Liver (tissue), 9 donors: ENCODE results near the gene DOK6. TPM values are rescaled to one million over a fixed set of nuclear protein-coding genes. Genes with fewer than 3 reads are reported as not detected.

Experiments
- DNase-seq: peaks from one replicate; pipeline ENCODE4 v3.0.0-alpha.2; 2017; ENCODE audit warnings: low spot score
- H3K27ac ChIP-seq, 2 donors: one replicate each; pipeline ENCODE4 v1.7.0; 2013; ENCODE audit warnings: inconsistent platforms in 2 of 2, low read length in 2 of 2, control low read depth in 1 of 2, low read depth in 1 of 2, mild to moderate bottlenecking in 1 of 2
- H3K27me3 ChIP-seq, 4 donors: one replicate each; pipeline versions ENCODE4 v1.6.1 to v1.7.0; 2013; ENCODE audit warnings: low read length in 3 of 4, inconsistent platforms in 1 of 4, mild to moderate bottlenecking in 1 of 4, moderate library complexity in 1 of 4; ENCODE audit not compliant: control insufficient read depth in 4 of 4, insufficient read depth in 4 of 4
- H3K36me3 ChIP-seq, 4 donors: one replicate each; pipeline versions ENCODE4 v1.6.1 to v1.7.0; 2013; ENCODE audit warnings: low read length in 3 of 4, mild to moderate bottlenecking in 3 of 4, low read depth in 1 of 4, moderate library complexity in 1 of 4; ENCODE audit not compliant: control insufficient read depth in 4 of 4, insufficient read depth in 3 of 4
- H3K4me1 ChIP-seq, 4 donors: one replicate each; pipeline versions ENCODE4 v1.6.1 to v1.7.0; 2013; ENCODE audit warnings: low read length in 3 of 4, mild to moderate bottlenecking in 3 of 4, moderate library complexity in 1 of 4; ENCODE audit not compliant: control insufficient read depth in 4 of 4, insufficient read depth in 4 of 4
- H3K4me3 ChIP-seq, 3 donors: one replicate each; pipeline versions ENCODE4 v1.6.1 to v1.7.0; 2013; ENCODE audit warnings: low read length in 3 of 3, control low read depth in 1 of 3, low read depth in 1 of 3, mild to moderate bottlenecking in 1 of 3
- H3K9ac ChIP-seq, 2 donors: one replicate each; pipeline ENCODE4 v1.7.0; 2013; ENCODE audit warnings: low read length in 2 of 2, mild to moderate bottlenecking in 2 of 2, moderate library complexity in 2 of 2, control low read depth in 1 of 2, low read depth in 1 of 2
- H3K9me3 ChIP-seq, 4 donors: one replicate each; pipeline versions ENCODE4 v1.6.1 to v1.7.0; 2013; ENCODE audit warnings: low read length in 3 of 4; ENCODE audit not compliant: control insufficient read depth in 4 of 4
- EGR1 ChIP-seq, 2 donors: IDR thresholded peaks; 2 replicates each; pipeline ENCODE4 v1.6.1; 2016 to 2018; ENCODE audit warnings: antibody characterized with exemption in 2 of 2, low read depth in 2 of 2
- FOXA1 ChIP-seq: IDR thresholded peaks from 2 replicates; pipeline ENCODE4 v1.6.1; 2016; ENCODE audit warnings: antibody characterized with exemption
- FOXA2 ChIP-seq: IDR thresholded peaks from 2 replicates; pipeline ENCODE4 v1.6.1; 2016; ENCODE audit warnings: antibody characterized with exemption
- GABPA ChIP-seq, 2 donors: IDR thresholded peaks in 1 of 2; conservative IDR thresholded peaks in 1 of 2; 2 replicates each; pipeline ENCODE4 v1.6.1; 2016; ENCODE audit warnings: antibody characterized with exemption in 2 of 2, mild to moderate bottlenecking in 1 of 2, moderate library complexity in 1 of 2
- HNF4G ChIP-seq: IDR thresholded peaks from 2 replicates; pipeline ENCODE4 v1.6.1; 2016; ENCODE audit warnings: antibody characterized with exemption
- JUND ChIP-seq, 2 donors: IDR thresholded peaks; 2 replicates each; pipeline ENCODE4 v1.6.1; 2016; ENCODE audit warnings: antibody characterized with exemption in 2 of 2
- NR2F2 ChIP-seq: IDR thresholded peaks from 2 replicates; pipeline ENCODE4 v1.6.1; 2016; ENCODE audit warnings: antibody characterized with exemption
- RAD21 ChIP-seq, 2 donors: IDR thresholded peaks; 2 replicates each; pipeline ENCODE4 v1.6.1; 2016; ENCODE audit warnings: antibody characterized with exemption in 2 of 2, mild to moderate bottlenecking in 2 of 2
- RXRA ChIP-seq, 2 donors: IDR thresholded peaks; 2 replicates each; pipeline ENCODE4 v1.6.1; 2017 to 2018; ENCODE audit warnings: antibody characterized with exemption in 2 of 2, mild to moderate bottlenecking in 1 of 2
- SP1 ChIP-seq: IDR thresholded peaks from 2 replicates; pipeline ENCODE4 v1.6.1; 2018; ENCODE audit warnings: antibody characterized with exemption, mild to moderate bottlenecking
- ZBTB33 ChIP-seq: IDR thresholded peaks from 2 replicates; pipeline ENCODE4 v1.6.1; 2016; ENCODE audit warnings: antibody characterized with exemption
- WGBS: extraction: QIAGEN DNeasy Blood & Tissue Kit; methylation state at CpG from one replicate; pipeline ENCODE4 v1.1.7; 2013; 5-methylcytosine and 5-hydroxymethylcytosine counted together
- polyA plus RNA-seq, 2 donors: library from polyadenylated mRNA; stranded (reverse) in 1 of 2; unstranded in 1 of 2; fragments of 200-250 nt in 1 of 2; fragments of >200 nt in 1 of 2; fragmentation: Nextera tagmentation in 1 of 2; extraction: Ambion mirVana in 1 of 2; gene quantifications; one replicate each; pipeline versions ENCODE4 v1.2.1 to v1.2.3, GENCODE V29; 2013 to 2015
- total RNA-seq, 2 donors: library from RNA; depleted of rRNA; stranded (reverse); fragments of >200 nt; gene quantifications; one replicate each; pipeline ENCODE4 v1.2.3, GENCODE V29; 2014
- TF ChIP-seq, protein P1 (sequence below): IDR thresholded peaks from 2 replicates; pipeline ENCODE4 v1.6.1; 2016; ENCODE audit warnings: antibody characterized with exemption
- TF ChIP-seq, protein P2 (sequence below): fragments of 150-350 bp; IDR thresholded peaks from 2 replicates; pipeline ENCODE4 v1.5.1; 2017; ENCODE audit warnings: improper control_type of control experiment, low read depth, low read length; ENCODE audit not compliant: missing input control
- donor health status: healthy.
- donor health status: healthy.
- donor health status: healthy.
- donor health status: healthy.
- donor health status: healthy.

DOK6 gene
- total and polyA plus RNA-seq, 4 donors: 0.08 to 1.1 (median 0.67) TPM

DNA sequence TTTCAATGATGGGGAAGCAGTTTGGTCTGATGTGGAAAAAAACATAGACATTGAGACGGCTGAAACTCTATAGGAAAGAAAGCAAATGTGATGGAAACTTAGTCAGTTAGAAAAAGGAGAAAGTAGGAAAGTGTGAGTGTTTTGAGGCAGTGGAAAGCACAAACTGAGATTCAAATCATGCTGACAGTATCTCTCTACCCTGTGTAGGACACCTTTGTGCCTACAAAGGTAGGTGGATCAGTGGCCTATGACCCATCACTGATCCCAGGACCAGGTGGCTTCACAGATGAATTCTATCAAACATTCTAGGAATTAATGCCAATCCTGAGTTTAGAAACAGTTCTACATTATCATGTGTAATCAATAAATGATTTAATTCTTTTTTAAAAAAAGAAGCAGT lies 489.9 kb downstream of the DOK6 start:
- H3K4me1 ChIP-seq: no peaks in the 10 kb centered on the region
- 98% methylated on average over 1 of the region's 1 CpG for WGBS
- no peaks in the 10 kb centered on the region for H3K9me3 ChIP-seq
- no peak overlapping the region for H3K27ac ChIP-seq
- TF ChIP-seq FOXA2 (no peak), EGR1 (IDR thresholded peaks at IDR 0.05; ENCODE audit: low read depth in 2 of 2) (no peak), GABPA (IDR thresholded peaks at IDR 0.05 in 1 of 2, conservative IDR thresholded peaks at IDR 0.05 in 1 of 2) (no peak), ZBTB33 (no peak)
- TF ChIP-seq, protein P1, sequence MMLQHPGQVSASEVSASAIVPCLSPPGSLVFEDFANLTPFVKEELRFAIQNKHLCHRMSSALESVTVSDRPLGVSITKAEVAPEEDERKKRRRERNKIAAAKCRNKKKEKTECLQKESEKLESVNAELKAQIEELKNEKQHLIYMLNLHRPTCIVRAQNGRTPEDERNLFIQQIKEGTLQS: no peak
- no peak overlapping the region for H3K9ac ChIP-seq
- no peak for DNase-seq
- no peaks in the 10 kb centered on the region for H3K36me3 ChIP-seq
- no peaks in the 10 kb centered on the region for H3K27me3 ChIP-seq
- H3K4me3 ChIP-seq: no peak overlapping the region

DNA sequence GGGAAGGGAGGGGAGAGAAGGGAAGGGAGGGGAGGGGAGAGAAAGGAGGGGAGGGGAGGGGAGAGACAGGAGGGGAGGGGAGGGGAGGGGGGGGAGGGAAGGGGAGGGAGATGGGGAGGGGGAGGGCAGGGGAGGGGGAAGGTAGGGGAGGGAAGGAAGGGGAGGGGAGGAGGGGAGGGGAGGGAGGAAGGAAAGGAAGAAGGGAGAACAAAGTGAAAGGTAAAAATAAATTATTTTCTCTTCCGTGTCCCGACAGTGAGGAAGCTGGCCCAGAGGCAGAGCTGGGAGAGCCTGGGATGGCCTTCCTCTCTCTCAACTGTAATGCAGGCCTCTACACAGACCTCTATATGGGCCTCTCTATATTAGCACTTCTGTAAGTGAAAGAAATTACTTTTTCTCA lies 493.8 kb downstream of the DOK6 start:
- Histone ChIP-seq H3K9me3 (no peaks in the 10 kb centered on the region), H3K4me1 (no peaks in the 10 kb centered on the region), H3K27me3 (no peaks in the 10 kb centered on the region), H3K9ac (no peak overlapping the region), H3K27ac (no peak overlapping the region), H3K36me3 (no peaks in the 10 kb centered on the region), H3K4me3 (no peak overlapping the region)
- TF ChIP-seq NR2F2 (no peak), RAD21 (IDR thresholded peaks at IDR 0.05) (no peak), SP1 (no peak), EGR1 (IDR thresholded peaks at IDR 0.05; ENCODE audit: low read depth in 2 of 2) (no peak), HNF4G (no peak), JUND (IDR thresholded peaks at IDR 0.05) (no peak), ZBTB33 (no peak), FOXA1 (no peak), FOXA2 (no peak), GABPA (IDR thresholded peaks at IDR 0.05 in 1 of 2, conservative IDR thresholded peaks at IDR 0.05 in 1 of 2) (no peak), RXRA (IDR thresholded peaks at IDR 0.05) (no peak)
- TF ChIP-seq, protein P2, sequence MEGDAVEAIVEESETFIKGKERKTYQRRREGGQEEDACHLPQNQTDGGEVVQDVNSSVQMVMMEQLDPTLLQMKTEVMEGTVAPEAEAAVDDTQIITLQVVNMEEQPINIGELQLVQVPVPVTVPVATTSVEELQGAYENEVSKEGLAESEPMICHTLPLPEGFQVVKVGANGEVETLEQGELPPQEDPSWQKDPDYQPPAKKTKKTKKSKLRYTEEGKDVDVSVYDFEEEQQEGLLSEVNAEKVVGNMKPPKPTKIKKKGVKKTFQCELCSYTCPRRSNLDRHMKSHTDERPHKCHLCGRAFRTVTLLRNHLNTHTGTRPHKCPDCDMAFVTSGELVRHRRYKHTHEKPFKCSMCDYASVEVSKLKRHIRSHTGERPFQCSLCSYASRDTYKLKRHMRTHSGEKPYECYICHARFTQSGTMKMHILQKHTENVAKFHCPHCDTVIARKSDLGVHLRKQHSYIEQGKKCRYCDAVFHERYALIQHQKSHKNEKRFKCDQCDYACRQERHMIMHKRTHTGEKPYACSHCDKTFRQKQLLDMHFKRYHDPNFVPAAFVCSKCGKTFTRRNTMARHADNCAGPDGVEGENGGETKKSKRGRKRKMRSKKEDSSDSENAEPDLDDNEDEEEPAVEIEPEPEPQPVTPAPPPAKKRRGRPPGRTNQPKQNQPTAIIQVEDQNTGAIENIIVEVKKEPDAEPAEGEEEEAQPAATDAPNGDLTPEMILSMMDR: no peak
- 91% methylated on average over 2 of the region's 2 CpGs for WGBS
- no peak for DNase-seq
